ENCODE measurements around the gene CEP41. TPM values are rescaled to one million over a fixed set of nuclear protein-coding genes. Genes with fewer than 3 reads are reported as not detected.

The CEP41 gene
- total RNA-seq, 1 donor from 2014 or later, result 14.2 TPM

GRCh38 chr7:130369110-130369711 is 71.6 kb downstream of the CEP41 start:
- DNase-seq, result no peak

DNA sequence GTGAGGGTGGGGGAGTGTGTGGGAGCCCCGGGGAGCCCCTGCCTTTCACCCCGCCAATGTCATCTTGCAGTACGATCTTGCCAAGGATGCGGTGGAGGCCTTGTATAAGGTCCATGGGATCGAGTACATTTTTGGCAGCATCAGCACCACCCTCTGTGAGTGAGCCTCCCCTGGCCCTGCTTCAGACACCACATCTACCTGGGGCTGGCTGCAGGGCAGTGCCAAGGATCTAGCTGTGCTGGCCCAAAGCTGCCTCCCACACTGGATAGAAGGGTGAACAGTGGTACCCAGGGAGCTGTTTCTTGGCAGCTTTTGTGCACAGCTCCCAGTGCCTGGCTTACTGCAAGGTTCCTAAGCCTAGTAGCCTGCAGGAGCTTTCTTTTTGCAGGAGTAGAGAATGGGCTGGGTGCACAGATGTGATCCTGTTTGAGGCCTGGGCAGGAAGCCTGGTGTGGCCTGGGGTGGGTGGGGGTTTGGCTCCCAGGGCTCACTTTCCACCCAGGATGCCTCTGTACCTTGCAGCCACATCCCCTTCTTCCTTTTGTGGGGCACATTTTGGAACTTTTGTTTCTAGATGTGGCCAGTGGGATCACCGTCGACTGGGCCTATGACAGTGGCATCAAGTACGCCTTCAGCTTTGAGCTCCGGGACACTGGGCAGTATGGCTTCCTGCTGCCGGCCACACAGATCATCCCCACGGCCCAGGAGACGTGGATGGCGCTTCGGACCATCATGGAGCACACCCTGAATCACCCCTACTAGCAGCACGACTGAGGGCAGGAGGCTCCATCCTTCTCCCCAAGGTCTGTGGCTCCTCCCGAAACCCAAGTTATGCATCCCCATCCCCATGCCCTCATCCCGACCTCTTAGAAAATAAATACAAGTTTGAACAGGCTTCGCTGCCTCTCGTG is 72.7 kb downstream of the CEP41 start:
- DNase-seq, result no peak

DNA sequence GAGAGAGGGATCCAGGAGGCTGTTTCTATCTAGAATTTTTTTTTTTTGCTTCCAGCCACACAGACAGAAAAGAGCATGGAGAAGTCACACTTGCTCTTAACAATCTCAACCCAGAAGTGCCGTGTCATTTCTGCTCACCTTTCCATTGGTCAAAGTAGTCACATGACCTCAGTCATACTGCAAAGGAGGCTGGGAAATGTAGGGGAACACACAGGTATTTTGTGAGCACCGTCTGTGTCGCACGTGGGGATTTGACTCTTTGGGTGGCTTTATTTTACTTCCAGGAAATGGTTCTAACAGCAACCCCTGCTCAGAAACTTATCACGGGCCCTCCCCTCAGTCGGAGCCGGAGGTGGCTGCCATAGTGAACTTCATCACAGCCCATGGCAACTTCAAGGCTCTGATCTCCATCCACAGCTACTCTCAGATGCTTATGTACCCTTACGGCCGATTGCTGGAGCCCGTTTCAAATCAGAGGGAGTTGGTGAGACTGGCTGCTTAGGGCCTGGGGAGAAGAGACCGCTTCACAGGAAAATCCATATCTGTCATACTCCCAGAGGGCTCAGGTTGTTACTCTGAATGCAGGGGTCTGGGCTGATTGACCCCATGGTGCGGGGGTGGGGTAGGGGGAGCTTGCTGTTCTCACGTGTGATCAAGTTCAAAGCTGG is 73.6 kb downstream of the CEP41 start:
- DNase-seq, result no peak

- no peak for DNase-seq
These were observed 74.3 kb downstream of the CEP41 start for GRCh38 chr7:130366564-130366963.

- no peak for DNase-seq
These were observed 75.0 kb downstream of the CEP41 start for GRCh38 chr7:130365511-130366441.

GRCh38 chr7:130365088-130365487 is 75.7 kb downstream of the CEP41 start:
- no peak for DNase-seq

DNA sequence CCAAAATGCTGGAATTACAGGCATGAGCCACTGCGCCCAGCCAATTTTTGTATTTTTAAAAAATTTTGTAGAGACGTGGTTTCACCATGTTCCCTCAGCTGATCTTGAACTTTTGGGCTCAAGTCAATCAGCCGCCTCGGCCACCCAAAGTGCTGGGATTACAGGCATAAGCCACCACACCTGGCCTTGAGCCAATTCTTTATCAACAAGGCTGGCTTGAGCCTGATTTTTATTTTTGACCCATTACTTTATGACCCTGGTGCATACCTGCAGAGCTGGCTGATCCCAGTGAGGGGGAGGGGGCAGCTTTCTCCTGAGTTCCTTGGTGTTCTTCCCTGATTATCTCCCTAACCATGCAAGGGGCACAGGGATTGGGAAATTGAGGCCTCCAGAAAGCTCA is 76.4 kb downstream of the CEP41 start:
- no peak for DNase-seq

GRCh38 chr7:130363026-130363847 is 77.6 kb downstream of the CEP41 start:
- no peak for DNase-seq

GRCh38 chr7:130362251-130362816 is 78.5 kb downstream of the CEP41 start:
- DNase-seq, result no peak

GRCh38 chr7:130361681-130362080 is 79.1 kb downstream of the CEP41 start:
- DNase-seq, result no peak

- DNase-seq, result no peak
These were observed 80.3 kb downstream of the CEP41 start for GRCh38 chr7:130360518-130360917.

GRCh38 chr7:130359276-130359857 is 81.4 kb downstream of the CEP41 start:
- DNase-seq, result no peak

DNA sequence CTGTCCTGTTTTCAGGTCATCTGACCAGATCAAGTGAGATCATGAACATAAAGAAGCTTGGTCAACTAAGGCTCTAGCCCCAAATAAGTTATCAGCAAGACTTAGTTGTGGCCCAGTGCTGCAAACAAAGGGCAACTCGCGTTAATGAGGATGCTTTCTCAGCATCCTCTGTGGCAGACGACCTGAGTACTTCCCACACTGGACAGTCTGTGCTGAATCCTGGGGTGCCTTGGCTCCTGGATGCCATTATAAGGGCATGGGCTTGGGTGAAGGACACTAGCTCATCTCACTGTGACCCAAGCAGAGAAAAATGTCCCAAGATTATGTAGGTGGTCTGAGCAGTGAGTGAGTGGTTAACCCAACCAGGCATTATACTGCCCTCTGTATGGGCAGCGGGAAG is 82.3 kb downstream of the CEP41 start:
- no peak for DNase-seq

DNA sequence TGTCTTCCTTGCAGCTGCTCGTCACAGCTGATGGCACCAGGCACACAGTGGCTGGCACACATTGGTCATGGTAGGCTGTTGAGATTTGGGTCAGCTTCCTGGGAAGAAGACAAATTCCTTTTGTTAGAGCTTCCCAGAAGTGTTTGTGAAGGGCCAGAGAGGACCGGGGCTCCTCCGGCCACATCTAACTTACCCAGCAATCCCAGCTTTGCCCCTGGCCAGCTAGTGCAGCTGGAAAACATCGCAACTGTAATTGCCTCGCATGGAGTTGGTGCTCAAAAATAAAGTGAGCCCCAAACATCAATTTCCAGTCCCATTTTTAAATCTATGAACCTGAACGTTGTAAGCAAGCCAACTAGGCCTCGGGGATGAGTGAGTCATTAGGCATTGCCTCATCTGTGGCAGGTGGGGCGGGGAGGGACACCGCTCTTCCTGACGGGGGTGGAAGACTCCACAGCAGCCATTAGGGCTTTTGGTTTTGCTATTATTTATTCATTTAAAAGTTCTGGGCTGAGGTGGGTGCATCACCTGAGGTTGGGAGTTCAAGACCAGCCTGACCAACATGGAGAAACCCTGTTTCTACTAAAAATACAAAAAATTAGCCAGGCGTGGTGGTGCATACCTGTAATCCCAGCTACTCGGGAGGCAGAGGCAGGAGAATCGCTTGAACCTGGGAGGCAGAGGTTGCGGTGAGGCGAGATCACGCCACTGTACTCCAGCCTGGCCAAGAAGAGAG is 83.8 kb downstream of the CEP41 start:
- no peak for DNase-seq

DNA sequence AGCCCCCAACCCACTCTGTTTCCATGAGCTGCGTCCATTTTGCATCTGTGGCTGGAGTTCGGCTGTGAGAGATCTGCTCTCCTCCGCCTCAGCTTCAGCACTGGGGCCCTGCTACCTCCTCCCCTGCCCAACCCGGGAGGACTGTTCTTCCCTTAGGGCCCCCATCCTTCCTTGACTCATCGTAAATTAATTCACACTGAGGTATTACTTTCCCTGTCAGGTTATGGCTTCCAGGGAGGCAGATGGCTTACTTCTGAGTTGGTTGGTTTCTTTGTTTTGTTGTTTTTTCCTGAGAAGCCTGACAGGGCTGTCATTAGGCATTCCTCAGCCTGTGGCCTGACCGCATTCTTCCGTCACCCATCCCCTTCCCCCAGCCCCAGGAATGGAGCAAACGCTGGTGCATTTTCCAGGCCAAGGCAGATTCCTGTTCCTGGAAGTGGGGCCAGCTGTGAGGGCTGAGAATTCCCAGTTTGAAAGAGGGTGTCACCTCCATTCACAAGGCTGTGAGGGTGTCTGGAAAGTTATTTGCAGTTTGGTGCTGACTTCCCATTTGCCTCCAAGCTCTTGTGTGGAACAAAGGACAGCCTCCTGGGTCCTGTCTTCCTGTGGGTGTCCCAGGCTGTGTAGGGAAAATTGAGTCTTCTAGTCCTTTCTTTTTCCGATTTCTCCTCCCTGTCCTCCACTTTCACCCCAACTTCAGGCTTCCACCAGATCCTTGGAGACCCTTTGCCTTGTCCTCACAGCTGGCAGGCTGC is 84.5 kb downstream of the CEP41 start:
- no peak for DNase-seq

DNA sequence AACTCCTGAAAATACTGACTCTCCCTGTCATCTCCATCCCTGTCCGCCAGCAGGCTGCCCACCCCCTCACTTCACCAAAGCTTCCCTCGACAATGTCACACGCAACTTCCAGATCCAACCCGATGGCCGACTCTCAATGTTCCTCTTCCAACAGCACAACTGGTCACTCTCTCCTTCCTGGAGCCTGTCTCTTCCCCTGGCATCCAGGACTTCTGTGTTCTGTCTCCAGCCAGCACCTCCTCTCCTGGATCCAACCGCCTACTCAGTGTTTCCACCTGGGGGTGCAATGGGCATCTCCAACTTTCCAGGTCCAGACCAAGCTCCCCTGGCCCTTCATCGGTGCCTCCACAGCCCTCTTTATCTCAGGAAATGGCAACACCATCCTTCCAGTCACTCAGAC is 87.6 kb downstream of the CEP41 start:
- no peak for DNase-seq

- no peak for DNase-seq
These were observed 88.4 kb downstream of the CEP41 start for GRCh38 chr7:130352194-130353074.

DNA sequence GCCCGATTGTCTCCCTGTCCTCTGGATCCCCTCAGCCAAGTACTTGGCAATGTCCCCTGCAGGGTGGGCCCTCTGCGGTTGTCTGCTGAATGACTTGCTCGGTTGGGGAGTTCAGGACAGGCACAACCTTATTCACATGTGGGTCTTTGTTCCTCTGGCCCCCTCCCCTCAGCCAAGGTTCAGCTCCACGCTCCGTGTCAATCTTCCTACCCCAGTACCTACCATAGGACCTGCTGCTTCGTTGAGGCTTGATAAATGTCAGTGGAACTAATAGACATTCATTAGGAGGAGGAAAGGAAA is 89.1 kb downstream of the CEP41 start:
- no peak for DNase-seq
